Osteocyte (in vitro differentiated cells): Measurements from ENCODE around the gene TAF1B. TPM values are rescaled to one million over a fixed set of nuclear protein-coding genes. Genes with fewer than 3 reads are reported as not detected.

Source experiments
- DNase-seq: peaks from one replicate; pipeline ENCODE4 v3.0.0; 2021; ENCODE audit warnings: mixed read lengths; ENCODE audit not compliant: unreplicated experiment; ENCODE audit errors: extremely low spot score
- H3K27ac Mint-ChIP-seq: one replicate; pipeline ENCODE4 v1.8.0; 2021; ENCODE audit warnings: mild to moderate bottlenecking, mixed read lengths; ENCODE audit not compliant: unreplicated experiment
- H3K27me3 Mint-ChIP-seq: one replicate; pipeline ENCODE4 v1.8.0; 2021; ENCODE audit warnings: mixed read lengths; ENCODE audit not compliant: unreplicated experiment
- H3K36me3 Mint-ChIP-seq: one replicate; pipeline ENCODE4 v1.8.0; 2021; ENCODE audit warnings: mixed read lengths; ENCODE audit not compliant: unreplicated experiment
- H3K4me1 Mint-ChIP-seq: one replicate; pipeline ENCODE4 v1.8.0; 2021; ENCODE audit warnings: mixed read lengths; ENCODE audit not compliant: unreplicated experiment
- H3K4me3 Mint-ChIP-seq: one replicate; pipeline ENCODE4 v1.8.0; 2021; ENCODE audit warnings: mild to moderate bottlenecking, moderate library complexity, mixed read lengths; ENCODE audit not compliant: unreplicated experiment
- H3K9me3 Mint-ChIP-seq: one replicate; pipeline ENCODE4 v1.8.0; 2021; ENCODE audit warnings: mixed read lengths; ENCODE audit not compliant: unreplicated experiment
- CTCF ChIP-seq: fragments of 200-600 bp; sonication (generic); IDR thresholded peaks from 2 replicates; pipeline ENCODE4 v1.5.0; 2021; ENCODE audit warnings: antibody characterized with exemption, mild to moderate bottlenecking, moderate library complexity
- total RNA-seq: library from RNA; stranded (reverse); gene quantifications from 2 replicates; pipeline ENCODE4 v1.2.1, GENCODE V29; 2021

Gene TAF1B
- total RNA-seq, 1 donor from 2014 or later = 23.0 TPM

- TF ChIP-seq CTCF = no peak
- no peak overlapping the region for H3K4me3 Mint-ChIP-seq
- no peak for DNase-seq
- H3K9me3 Mint-ChIP-seq = no peaks in the 10 kb centered on the region
- H3K27ac Mint-ChIP-seq = no peak overlapping the region
- no peaks in the 10 kb centered on the region for H3K36me3 Mint-ChIP-seq
- H3K27me3 Mint-ChIP-seq = peaks cover 11% of the 10 kb centered on the region
- peaks cover 4% of the 10 kb centered on the region for H3K4me1 Mint-ChIP-seq
Observed at GRCh38 chr2:9966491-9967022, 123.3 kb downstream of the TAF1B start.

- Mint-ChIP-seq H3K36me3 (no peaks in the 10 kb centered on the region), H3K9me3 (no peaks in the 10 kb centered on the region), H3K4me1 (peaks cover 6% of the 10 kb centered on the region), H3K27ac (no peak overlapping the region), H3K4me3 (no peak overlapping the region), H3K27me3 (peaks cover 6% of the 10 kb centered on the region)
- TF ChIP-seq CTCF = no peak
- no peak for DNase-seq
Observed at GRCh38 chr2:9967053-9967775, 123.9 kb downstream of the TAF1B start.

- Mint-ChIP-seq H3K27ac (no peak overlapping the region), H3K27me3 (peaks cover 2% of the 10 kb centered on the region), H3K4me1 (peaks cover 17% of the 10 kb centered on the region), H3K4me3 (no peak overlapping the region), H3K9me3 (no peaks in the 10 kb centered on the region), H3K36me3 (no peaks in the 10 kb centered on the region)
- TF ChIP-seq CTCF = no peak
- DNase-seq = no peak
Observed at GRCh38 chr2:9968553-9969497, 125.6 kb downstream of the TAF1B start.

- no peak for TF ChIP-seq CTCF
- Mint-ChIP-seq H3K4me1 (peaks cover 28% of the 10 kb centered on the region), H3K9me3 (no peaks in the 10 kb centered on the region), H3K36me3 (no peaks in the 10 kb centered on the region), H3K4me3 (no peak overlapping the region), H3K27ac (no peak overlapping the region), H3K27me3 (peaks cover under 1% of the 10 kb centered on the region)
- DNase-seq = no peak
Observed at GRCh38 chr2:9970200-9971044, 127.1 kb downstream of the TAF1B start.
